Ovary (tissue), 3 donors: ENCODE results near the gene GALNTL6.
"Not testable (repeated sequence)": the region's sequence is repeated elsewhere in the genome, so short reads cannot be mapped to it uniquely, and the experiment has no call there.

Source experiments
- CTCF ChIP-seq, 3 donors: fragments of 450-650 bp in 2 of 3; fragments of 200-600 bp in 1 of 3; IDR thresholded peaks; one replicate each; pipeline versions ENCODE4 v1.5.1 to v1.8.0; 2016 to 2022; ENCODE audit warnings: antibody characterized with exemption in 3 of 3, mild to moderate bottlenecking in 1 of 3
- EP300 ChIP-seq: sonication (generic); formaldehyde crosslinking; IDR thresholded peaks from one replicate; pipeline ENCODE4 v1.6.1; 2017; ENCODE audit warnings: antibody characterized with exemption
- POLR2A ChIP-seq: fragments of 450-650 bp; IDR thresholded peaks from one replicate; pipeline ENCODE4 v1.6.1; 2017; ENCODE audit warnings: antibody characterized with exemption, mild to moderate bottlenecking, moderate library complexity
- donor health status: DM: no; HTN: no; CAD: no.

DNA sequence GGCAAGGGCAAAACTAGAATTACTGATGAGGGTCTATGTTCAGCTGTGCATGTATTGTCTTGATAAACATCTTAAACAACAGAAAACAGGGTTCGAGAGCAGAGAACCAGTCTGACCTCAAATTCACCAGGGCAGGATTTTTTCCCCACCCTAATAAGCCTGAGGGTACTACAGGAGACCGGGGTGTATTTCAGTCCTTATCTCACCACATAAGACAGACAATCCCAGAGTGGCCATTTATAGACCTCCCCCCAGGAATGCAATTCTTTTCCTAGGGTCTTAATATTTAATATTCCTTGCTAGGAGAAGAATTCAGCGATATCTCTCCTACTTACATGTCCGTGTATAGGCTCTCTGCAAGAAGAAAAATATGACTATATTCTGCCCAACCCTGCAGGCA is 1157.0 kb downstream of the GALNTL6 start:
- TF ChIP-seq EP300; POLR2A; CTCF (IDR thresholded peaks at IDR 0.05): not testable (repeated sequence)
